Measurements from ENCODE around the gene TAF1B. TPM values are rescaled to one million over a fixed set of nuclear protein-coding genes. Genes with fewer than 3 reads are reported as not detected.

Gene TAF1B
- 10 to 100 TPM in 4 of 5 donors, 1 to 10 TPM in 1; 9.2 to 21.7 (median 15.2) TPM for total RNA-seq
- total RNA-seq (2013) = 18.5 TPM
- 17.4 to 45.1 (median 24.7) reads per million in 29 experiments for total RNA-seq

- Histone ChIP-seq H3K27me3 (replicated peaks in 1 of 2; ENCODE audit: control insufficient read depth in 2 of 2, extremely low read depth in 1 of 2, insufficient read depth in 2 of 2, low read length in 1 of 2) (no peaks in the 10 kb centered on the region), H3K4me1 (ENCODE audit: control insufficient read depth in 1 of 2, extremely low read depth in 1 of 2, insufficient read depth in 2 of 2, low read length in 2 of 2) (peaks cover 6 to 14% of the 10 kb centered on the region in 2 experiments), H3K9me3 (no peaks in the 10 kb centered on the region), H3K27ac (ENCODE audit: low read length) (peak within 1 kb of the TSS; percentile 76), H3K36me3 (ENCODE audit: control insufficient read depth in 2 of 2, extremely low read depth in 1 of 2, insufficient read depth in 1 of 2, low read length in 1 of 2) (peaks cover 0 to 16% of the 10 kb centered on the region in 2 donors), H3K4me3 (ENCODE audit: control insufficient read depth in 1 of 2, extremely low read depth in 1 of 2, low read length in 1 of 2) (peak within 1 kb of the TSS; percentile 74 to 87)
- Mint-ChIP-seq H3K36me3 (peaks cover 27% of the 10 kb centered on the region), H3K9me3 (no peaks in the 10 kb centered on the region), H3K27me3 (no peaks in the 10 kb centered on the region), H3K27ac (peak within 1 kb of the TSS; percentile 84 to 93), H3K4me3 (peak within 1 kb of the TSS; percentile 91 to 96 (median 92)), H3K4me1 (peaks cover 45 to 49% (median 47%) of the 10 kb centered on the region in 3 donors)
- under 1% methylated on average over 70 of the region's 70 CpGs for WGBS (ENCODE audit: insufficient coverage)
- ChIA-PET CTCF (interaction anchor here (0.6 to 2.4 kb wide), 11 partner anchors 28 to 1006 kb away, joined by 3 to 10 read pairs (median 3); no protein-coding TSS in a partner anchor), POLR2A (interaction anchor here (0.6 to 0.9 kb wide), 4 partner anchors 25 to 539 kb away, joined by 3 read pairs; partner anchors contain the start of gene YWHAQ (in 1 of the 2))
- peak; percentile 79 to 83 (median 81) for ATAC-seq (replicated peaks in 1 of 4)
- peak; percentile 65 to 88 (median 74) for DNase-seq
Measured at GRCh38 chr2:9843229-9844035, at the start of gene TAF1B. Gene TAF1B (plus strand): TSS chr2:9843474. CDS start chr2:9843542, 68 bp downstream.

DNA sequence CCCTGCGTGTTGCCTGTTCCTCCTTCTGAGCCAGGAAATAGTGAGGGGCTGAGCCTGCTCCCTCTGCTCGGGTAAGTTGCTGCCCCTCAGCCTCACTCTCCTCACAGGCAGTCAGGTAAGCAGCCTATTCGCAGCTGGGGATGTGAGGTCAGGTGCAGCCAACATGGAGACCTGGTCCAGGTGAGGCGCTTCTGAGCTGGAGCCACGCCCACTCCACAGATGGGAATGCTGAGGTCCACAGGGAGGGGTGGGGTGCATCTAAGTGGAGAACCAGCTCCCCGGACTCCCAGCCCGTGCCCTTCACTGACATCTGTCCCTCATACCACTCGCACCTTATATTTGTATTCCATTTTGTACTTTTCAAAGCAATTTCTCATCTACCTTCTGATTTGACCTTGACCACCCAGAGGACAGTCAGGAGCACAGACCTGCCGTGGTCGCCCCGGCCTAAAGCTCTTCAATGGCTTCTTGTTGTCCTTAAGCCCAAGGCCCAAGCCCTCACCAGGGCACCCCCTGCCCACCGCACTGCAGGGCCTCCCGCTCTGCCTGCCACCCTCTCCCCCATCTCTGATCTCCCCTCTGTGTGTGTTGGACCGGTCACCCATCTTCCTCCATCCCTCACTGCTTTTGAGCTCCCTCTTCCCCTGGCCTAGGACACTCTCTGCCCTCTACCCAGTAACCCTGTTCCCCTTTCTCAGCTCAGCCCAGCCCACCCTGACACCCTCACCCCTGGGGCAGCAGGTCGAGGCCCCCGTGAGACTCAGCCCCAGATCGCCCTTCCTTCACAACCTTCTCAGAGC lies 49.2 kb upstream of the TAF1B start:
- H3K36me3 Mint-ChIP-seq = no peaks in the 10 kb centered on the region
- H3K27me3 Mint-ChIP-seq = peaks cover 0 to 6% of the 10 kb centered on the region in 2 donors
- Histone ChIP-seq H3K4me3 (ENCODE audit: control insufficient read depth in 1 of 2, extremely low read depth in 1 of 2, low read length in 1 of 2) (no peak overlapping the region), H3K36me3 (ENCODE audit: control insufficient read depth in 2 of 2, extremely low read depth in 1 of 2, insufficient read depth in 1 of 2, low read length in 1 of 2) (no peaks in the 10 kb centered on the region), H3K9me3 (no peaks in the 10 kb centered on the region), H3K4me1 (ENCODE audit: control insufficient read depth in 1 of 2, extremely low read depth in 1 of 2, insufficient read depth in 2 of 2, low read length in 2 of 2) (peaks cover 1 to 21% of the 10 kb centered on the region in 2 experiments), H3K27ac (ENCODE audit: low read length) (no peak overlapping the region), H3K27me3 (replicated peaks in 1 of 2; ENCODE audit: control insufficient read depth in 2 of 2, extremely low read depth in 1 of 2, insufficient read depth in 2 of 2, low read length in 1 of 2) (peaks cover 0 to 6% of the 10 kb centered on the region in 2 experiments)
- ChIA-PET POLR2A (interaction anchor here in 1 of 2 donors (0.5 kb wide), 1 partner anchor 407 kb away, joined by 5 read pairs; no protein-coding TSS in a partner anchor), CTCF (no interaction called here)
- no peaks in the 10 kb centered on the region for H3K9me3 Mint-ChIP-seq
- no peak overlapping the region for H3K27ac Mint-ChIP-seq
- H3K4me3 Mint-ChIP-seq = no peak overlapping the region
- H3K4me1 Mint-ChIP-seq = peaks cover 6 to 20% (median 9%) of the 10 kb centered on the region in 3 donors
- 92% methylated on average over 8 of the region's 17 CpGs for WGBS (ENCODE audit: insufficient coverage)
- DNase-seq (no peak), ATAC-seq (replicated peaks in 1 of 4) (no peak)

DNA sequence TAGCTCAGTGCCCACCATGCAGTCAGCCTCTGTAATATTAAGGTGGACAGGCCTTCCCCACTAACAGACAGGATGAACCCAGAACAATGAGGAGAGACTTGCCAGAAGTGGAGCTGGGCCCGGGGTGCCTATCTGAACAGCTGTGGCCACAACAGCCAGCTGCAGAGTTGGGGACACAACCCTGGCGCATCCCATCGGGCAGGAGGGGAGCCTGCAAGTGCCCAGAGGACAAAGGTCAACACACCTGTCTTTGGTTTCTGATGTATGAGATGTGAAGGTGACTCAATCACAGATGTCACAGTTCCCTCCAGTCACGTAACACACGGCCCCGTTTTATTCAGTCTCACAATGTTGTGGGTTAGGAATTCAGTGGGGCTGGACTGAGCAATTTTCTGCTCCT lies 48.2 kb upstream of the TAF1B start:
- no peak for DNase-seq
- no peaks in the 10 kb centered on the region for H3K36me3 Mint-ChIP-seq
- H3K27ac ChIP-seq (ENCODE audit: low read length) = no peak overlapping the region
- H3K27me3 Mint-ChIP-seq = peaks cover 1 to 6% of the 10 kb centered on the region in 2 donors
- WGBS (ENCODE audit: insufficient coverage) = no CpG with 5 or more reads among the region's 6 CpGs
- no peaks in the 10 kb centered on the region for H3K9me3 ChIP-seq
- no peak overlapping the region for H3K27ac Mint-ChIP-seq
- H3K4me3 ChIP-seq (ENCODE audit: control insufficient read depth in 1 of 2, extremely low read depth in 1 of 2, low read length in 1 of 2) = no peak overlapping the region
- no peak for ATAC-seq (replicated peaks in 1 of 4)
- H3K4me1 Mint-ChIP-seq = peaks cover 14 to 29% (median 19%) of the 10 kb centered on the region in 3 donors
- H3K27me3 ChIP-seq (replicated peaks in 1 of 2; ENCODE audit: control insufficient read depth in 2 of 2, extremely low read depth in 1 of 2, insufficient read depth in 2 of 2, low read length in 1 of 2) = peaks cover 0 to 6% of the 10 kb centered on the region in 2 experiments
- CTCF ChIA-PET = no interaction called here
- H3K4me3 Mint-ChIP-seq = no peak overlapping the region
- H3K36me3 ChIP-seq (ENCODE audit: control insufficient read depth in 2 of 2, extremely low read depth in 1 of 2, insufficient read depth in 1 of 2, low read length in 1 of 2) = no peaks in the 10 kb centered on the region
- H3K9me3 Mint-ChIP-seq = no peaks in the 10 kb centered on the region
- peaks cover 6 to 30% of the 10 kb centered on the region in 2 experiments for H3K4me1 ChIP-seq (ENCODE audit: control insufficient read depth in 1 of 2, extremely low read depth in 1 of 2, insufficient read depth in 2 of 2, low read length in 2 of 2)
- POLR2A ChIA-PET = interaction anchor here in 1 of 2 donors (0.5 kb wide), 1 partner anchor 408 kb away, joined by 5 read pairs; no protein-coding TSS in a partner anchor

DNA sequence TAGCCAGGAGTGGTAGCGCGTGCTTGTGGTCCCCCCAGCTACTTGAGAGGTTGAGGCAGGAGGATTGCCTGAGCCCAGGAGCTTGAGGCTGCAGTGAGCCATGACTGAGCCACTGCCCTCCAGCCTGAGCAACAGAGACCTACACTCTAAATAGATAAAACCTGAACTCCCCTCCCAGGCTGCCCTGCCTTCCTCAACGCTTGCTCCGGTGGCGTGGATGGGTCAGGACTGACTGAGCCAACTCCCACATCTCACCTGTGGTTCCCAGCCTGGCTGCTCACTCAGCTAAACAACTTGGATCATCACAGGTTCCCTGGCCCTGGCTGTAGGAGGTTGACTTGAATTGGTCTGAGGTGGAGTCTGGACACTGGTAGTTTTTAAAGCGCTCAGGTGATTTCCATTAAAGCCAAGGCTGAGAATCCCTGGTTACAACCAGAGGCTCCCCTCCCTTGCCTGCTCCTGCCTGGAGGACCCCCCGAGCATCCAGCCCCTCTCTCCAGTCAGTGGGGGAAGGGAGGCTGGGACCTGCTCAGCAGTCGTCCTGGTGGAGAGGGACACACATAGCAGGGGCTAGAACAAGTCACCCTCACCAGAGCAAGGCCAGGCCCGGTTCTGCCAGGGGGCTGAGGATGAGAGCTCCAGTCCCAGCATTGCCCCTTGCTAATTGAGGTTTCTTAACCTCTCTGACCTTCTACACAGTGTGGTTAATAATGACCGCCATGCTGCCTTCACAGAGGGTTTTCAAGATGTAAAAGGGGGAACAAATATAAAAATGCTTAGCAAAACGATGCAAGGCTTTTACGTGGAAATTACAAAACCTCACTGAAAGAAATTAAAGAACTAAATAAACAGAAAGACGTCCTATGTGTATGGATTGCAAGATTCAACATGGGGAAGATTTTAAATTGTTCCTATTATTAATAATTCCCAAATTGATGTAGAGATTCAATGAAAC lies 46.9 kb upstream of the TAF1B start:
- Mint-ChIP-seq H3K27me3 (peaks cover 1 to 6% of the 10 kb centered on the region in 2 donors), H3K9me3 (no peaks in the 10 kb centered on the region), H3K36me3 (no peaks in the 10 kb centered on the region), H3K4me1 (peaks cover 17 to 42% (median 27%) of the 10 kb centered on the region in 3 donors), H3K4me3 (no peak overlapping the region), H3K27ac (no peak overlapping the region)
- no peak overlapping the region for H3K4me3 ChIP-seq (ENCODE audit: control insufficient read depth in 1 of 2, extremely low read depth in 1 of 2, low read length in 1 of 2)
- no peaks in the 10 kb centered on the region for H3K36me3 ChIP-seq (ENCODE audit: control insufficient read depth in 2 of 2, extremely low read depth in 1 of 2, insufficient read depth in 1 of 2, low read length in 1 of 2)
- 88% methylated on average over 5 of the region's 13 CpGs for WGBS (ENCODE audit: insufficient coverage)
- H3K27ac ChIP-seq (ENCODE audit: low read length) = no peak overlapping the region
- DNase-seq = no peak
- H3K27me3 ChIP-seq (replicated peaks in 1 of 2; ENCODE audit: control insufficient read depth in 2 of 2, extremely low read depth in 1 of 2, insufficient read depth in 2 of 2, low read length in 1 of 2) = peaks cover 0 to 13% of the 10 kb centered on the region in 2 experiments
- peaks cover 6 to 43% of the 10 kb centered on the region in 2 experiments for H3K4me1 ChIP-seq (ENCODE audit: control insufficient read depth in 1 of 2, extremely low read depth in 1 of 2, insufficient read depth in 2 of 2, low read length in 2 of 2)
- ChIA-PET CTCF (no interaction called here), POLR2A (no interaction called here)
- no peaks in the 10 kb centered on the region for H3K9me3 ChIP-seq
- ATAC-seq (replicated peaks in 1 of 4) = no peak

DNA sequence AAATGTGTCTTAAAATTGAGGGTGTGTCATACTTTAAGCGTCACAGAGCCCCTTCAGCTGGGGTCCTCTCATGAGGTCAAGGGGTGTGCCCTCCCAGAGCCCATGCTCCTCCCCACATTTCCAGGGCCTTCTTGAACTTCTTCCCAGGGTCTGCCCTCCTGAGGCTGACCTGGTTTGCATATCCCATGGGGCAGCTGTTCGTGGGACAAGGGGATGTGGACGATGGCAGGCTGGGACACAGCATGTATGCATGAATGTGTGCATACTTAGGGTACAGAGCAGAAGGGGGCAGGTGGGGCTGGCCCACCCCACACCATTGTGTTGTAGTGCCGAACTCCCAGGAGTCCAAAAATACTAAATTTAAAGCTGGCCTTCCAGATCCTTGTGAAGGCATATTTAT lies 46.2 kb upstream of the TAF1B start:
- DNase-seq = no peak
- H3K4me3 Mint-ChIP-seq = no peak overlapping the region
- peaks cover 0 to 14% of the 10 kb centered on the region in 2 experiments for H3K27me3 ChIP-seq (replicated peaks in 1 of 2; ENCODE audit: control insufficient read depth in 2 of 2, extremely low read depth in 1 of 2, insufficient read depth in 2 of 2, low read length in 1 of 2)
- H3K4me3 ChIP-seq (ENCODE audit: control insufficient read depth in 1 of 2, extremely low read depth in 1 of 2, low read length in 1 of 2) = no peak overlapping the region
- ATAC-seq (replicated peaks in 1 of 4) = no peak
- CTCF ChIA-PET = interaction anchor here in 1 of 2 donors (1.0 kb wide), 1 partner anchor 236 kb away, joined by 3 read pairs; no protein-coding TSS in a partner anchor
- no peak overlapping the region for H3K27ac ChIP-seq (ENCODE audit: low read length)
- no peaks in the 10 kb centered on the region for H3K9me3 Mint-ChIP-seq
- no peaks in the 10 kb centered on the region for H3K36me3 Mint-ChIP-seq
- H3K36me3 ChIP-seq (ENCODE audit: control insufficient read depth in 2 of 2, extremely low read depth in 1 of 2, insufficient read depth in 1 of 2, low read length in 1 of 2) = no peaks in the 10 kb centered on the region
- H3K27ac Mint-ChIP-seq = no peak overlapping the region
- H3K4me1 ChIP-seq (ENCODE audit: control insufficient read depth in 1 of 2, extremely low read depth in 1 of 2, insufficient read depth in 2 of 2, low read length in 2 of 2) = peaks cover 6 to 50% of the 10 kb centered on the region in 2 experiments
- POLR2A ChIA-PET = no interaction called here
- WGBS (ENCODE audit: insufficient coverage) = no CpG with 5 or more reads among the region's 4 CpGs
- H3K27me3 Mint-ChIP-seq = peaks cover 1 to 6% of the 10 kb centered on the region in 2 donors
- H3K4me1 Mint-ChIP-seq = peaks cover 17 to 44% (median 28%) of the 10 kb centered on the region in 3 donors
- H3K9me3 ChIP-seq = no peaks in the 10 kb centered on the region
